GM23248 (cell line): ENCODE results near the gene LRP5.

ENCODE experiments used
- EZH2 ChIP-seq: fragments of 200-600 bp; sonication (generic); IDR thresholded peaks from 2 replicates; pipeline ENCODE4 v1.6.1; 2018; ENCODE audit warnings: antibody characterized with exemption, mild to moderate bottlenecking; ENCODE audit not compliant: insufficient read depth, poor library complexity, severe bottlenecking
- EZH2phosphoT487 ChIP-seq: fragments of 200-600 bp; sonication (generic); IDR thresholded peaks from 2 replicates; pipeline ENCODE4 v1.6.1; 2018; ENCODE audit warnings: antibody characterized with exemption, moderate library complexity, mild to moderate bottlenecking, low read depth; ENCODE audit not compliant: insufficient read depth

GRCh38 chr11:68370211-68371111, 58.1 kb downstream of the LRP5 start:
- TF ChIP-seq EZH2 (no peak), EZH2phosphoT487 (no peak)
